Keratinocyte (primary cell): Measurements from ENCODE around the gene SMG1. TPM values are rescaled to one million over a fixed set of nuclear protein-coding genes. Genes with fewer than 3 reads are reported as not detected.

Source experiments
- DNase-seq: peaks from one replicate; pipeline ENCODE4 v3.0.0-alpha.2; 2011; ENCODE audit warnings: low read depth, missing footprints, low spot score
- FAIRE-seq: peaks from 2 replicates; lab custom pipeline; 2011; peaks lifted over from hg19 to GRCh38; lab: Jason Lieb, UNC
- H2AFZ ChIP-seq: 2 replicates; pipeline ENCODE4 v1.6.0; 2012; ENCODE audit warnings: low read length, control low read depth, inconsistent platforms; ENCODE audit not compliant: control insufficient read depth
- H3K27ac ChIP-seq: 2 replicates; pipeline ENCODE4 v1.5.1; 2011; ENCODE audit warnings: low read length; ENCODE audit not compliant: control insufficient read depth, insufficient read depth
- H3K27me3 ChIP-seq: 3 replicates; pipeline ENCODE4 v1.6.0; 2011; ENCODE audit warnings: low read length; ENCODE audit not compliant: control insufficient read depth, insufficient read depth; ENCODE audit errors: extremely low read depth
- H3K36me3 ChIP-seq, 2 experiments: 2 replicates in 1 of 2; 3 replicates in 1 of 2; pipeline ENCODE4 v1.5.1; 2011; ENCODE audit warnings: low read length in 2 of 2, mild to moderate bottlenecking in 1 of 2; ENCODE audit not compliant: control insufficient read depth in 2 of 2, insufficient read depth in 2 of 2; ENCODE audit errors: extremely low read depth in 1 of 2
- H3K4me1 ChIP-seq: 3 replicates; pipeline ENCODE4 v1.5.1; 2011; ENCODE audit warnings: low read length; ENCODE audit not compliant: control insufficient read depth, insufficient read depth; ENCODE audit errors: extremely low read depth
- H3K4me2 ChIP-seq: 3 replicates; pipeline ENCODE4 v1.6.0; 2011; ENCODE audit warnings: low read depth, low read length; ENCODE audit not compliant: control insufficient read depth, insufficient read depth; ENCODE audit errors: extremely low read depth
- H3K4me3 ChIP-seq, 3 experiments: fragments of 200-600 bp in 1 of 3; sonication (generic) in 1 of 3; 2 replicates in 2 of 3; 3 replicates in 1 of 3; pipeline ENCODE4 v1.5.1; 2011 to 2016; ENCODE audit warnings: low read length in 3 of 3, mild to moderate bottlenecking in 3 of 3, control low read depth in 2 of 3, inconsistent platforms in 1 of 3, low read depth in 1 of 3, mixed read lengths in 1 of 3, mixed run types in 1 of 3, moderate library complexity in 1 of 3; ENCODE audit not compliant: control insufficient read depth in 2 of 3, insufficient read depth in 2 of 3; ENCODE audit errors: extremely low read depth in 1 of 3
- H3K79me2 ChIP-seq: 2 replicates; pipeline ENCODE4 v1.6.0; 2012; ENCODE audit warnings: low read length; ENCODE audit not compliant: control insufficient read depth, insufficient read depth
- H3K9ac ChIP-seq: 3 replicates; pipeline ENCODE4 v1.6.0; 2011; ENCODE audit warnings: low read length; ENCODE audit not compliant: control insufficient read depth, insufficient read depth; ENCODE audit errors: extremely low read depth
- H3K9me1 ChIP-seq: 3 replicates; pipeline ENCODE4 v1.6.0; 2011; ENCODE audit warnings: low read length; ENCODE audit not compliant: control insufficient read depth, insufficient read depth; ENCODE audit errors: extremely low read depth
- H3K9me3 ChIP-seq: 2 replicates; pipeline ENCODE4 v1.5.1; 2012; ENCODE audit warnings: low read depth, low read length; ENCODE audit not compliant: control insufficient read depth
- H4K20me1 ChIP-seq: 3 replicates; pipeline ENCODE4 v1.6.0; 2011; ENCODE audit warnings: low read length; ENCODE audit not compliant: control insufficient read depth, insufficient read depth; ENCODE audit errors: extremely low read depth
- EZH2 ChIP-seq: IDR thresholded peaks from one replicate; pipeline ENCODE4 v1.6.1; 2012; ENCODE audit warnings: inconsistent platforms, mild to moderate bottlenecking, low read length, moderate library complexity
- dilution Hi-C: fragments of 300-500 bp; cut with MboI; formaldehyde crosslinking; loops from one replicate; pipeline ENCODE4 v1.7.0; 2020; ENCODE audit warnings: low sequenced_read_pairs; ENCODE audit not compliant: extremely low pct_ligation_motif_present
- polyA plus RNA-seq, 5 experiments: library from polyadenylated mRNA; depleted of rRNA in 3 of 5; stranded (reverse) in 3 of 5; stranded (forward) in 1 of 5; unstranded in 1 of 5; fragments of >200 nt; gene quantifications; 1 replicate in 1 of 5; 2 replicates in 3 of 5; 3 replicates in 1 of 5; pipeline versions ENCODE4 v1.2.1 to v1.2.3, GENCODE V29; 2011 to 2012; ENCODE audit warnings: missing spikeins in 2 of 5, low read depth in 1 of 5, low replicate concordance in 1 of 5
- TF ChIP-seq, protein P1 (sequence below), 3 experiments: IDR thresholded peaks in 1 of 3; conservative IDR thresholded peaks in 1 of 3; optimal IDR thresholded peaks in 1 of 3; 2 replicates in 2 of 3; 3 replicates in 1 of 3; pipeline versions ENCODE3 to v1.5.1; 2011; ENCODE audit warnings: low read length in 3 of 3, mild to moderate bottlenecking in 3 of 3, moderate library complexity in 2 of 3, control low read depth in 1 of 3, inconsistent platforms in 1 of 3; ENCODE audit not compliant: insufficient read depth in 2 of 3; ENCODE audit errors: extremely low read depth in 1 of 3

SMG1 gene
- polyA plus RNA-seq, 1 donor (not counting 4 experiments of a cell fraction or from before 2014, with no cell fraction given), result 34.2 TPM

GRCh38 chr16:18855196-18855595 lies 71.0 kb downstream of the SMG1 start:
- DNase-seq (no peak), FAIRE-seq (no peak)
- H3K27me3 ChIP-seq, result no peaks in the 10 kb centered on the region
- dilution Hi-C loops, result no loop called here
- H3K4me3 ChIP-seq, result no peak overlapping the region
- TF ChIP-seq EZH2, result no peak
- TF ChIP-seq, protein P1, sequence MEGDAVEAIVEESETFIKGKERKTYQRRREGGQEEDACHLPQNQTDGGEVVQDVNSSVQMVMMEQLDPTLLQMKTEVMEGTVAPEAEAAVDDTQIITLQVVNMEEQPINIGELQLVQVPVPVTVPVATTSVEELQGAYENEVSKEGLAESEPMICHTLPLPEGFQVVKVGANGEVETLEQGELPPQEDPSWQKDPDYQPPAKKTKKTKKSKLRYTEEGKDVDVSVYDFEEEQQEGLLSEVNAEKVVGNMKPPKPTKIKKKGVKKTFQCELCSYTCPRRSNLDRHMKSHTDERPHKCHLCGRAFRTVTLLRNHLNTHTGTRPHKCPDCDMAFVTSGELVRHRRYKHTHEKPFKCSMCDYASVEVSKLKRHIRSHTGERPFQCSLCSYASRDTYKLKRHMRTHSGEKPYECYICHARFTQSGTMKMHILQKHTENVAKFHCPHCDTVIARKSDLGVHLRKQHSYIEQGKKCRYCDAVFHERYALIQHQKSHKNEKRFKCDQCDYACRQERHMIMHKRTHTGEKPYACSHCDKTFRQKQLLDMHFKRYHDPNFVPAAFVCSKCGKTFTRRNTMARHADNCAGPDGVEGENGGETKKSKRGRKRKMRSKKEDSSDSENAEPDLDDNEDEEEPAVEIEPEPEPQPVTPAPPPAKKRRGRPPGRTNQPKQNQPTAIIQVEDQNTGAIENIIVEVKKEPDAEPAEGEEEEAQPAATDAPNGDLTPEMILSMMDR (optimal IDR thresholded peaks at IDR 0.05 in 1 of 3, IDR thresholded peaks at IDR 0.05 in 1 of 3, conservative IDR thresholded peaks at IDR 0.05 in 1 of 3; ENCODE audit: extremely low read depth in 1 of 3, insufficient read depth in 2 of 3, low read length in 3 of 3), result no peak
- H3K4me2 ChIP-seq, result no peak overlapping the region
- no peaks in the 10 kb centered on the region for H3K9me3 ChIP-seq
- peaks cover 4 to 10% of the 10 kb centered on the region in 2 experiments for H3K36me3 ChIP-seq
- no peak overlapping the region for H2AFZ ChIP-seq
- H3K9ac ChIP-seq, result no peak overlapping the region
- H3K27ac ChIP-seq, result no peak overlapping the region
- H4K20me1 ChIP-seq, result peaks cover 2% of the 10 kb centered on the region
- H3K79me2 ChIP-seq, result no peaks in the 10 kb centered on the region
- no peaks in the 10 kb centered on the region for H3K4me1 ChIP-seq
- peaks cover 3% of the 10 kb centered on the region for H3K9me1 ChIP-seq

- DNase-seq, result no peak
- H3K36me3 ChIP-seq, result peaks cover 9 to 10% of the 10 kb centered on the region in 2 experiments
These were observed 72.5 kb downstream of the SMG1 start for GRCh38 chr16:18853694-18854093.

More at GRCh38 chr16:18853694-18854093, 72.5 kb downstream of the SMG1 start:
- TF ChIP-seq EZH2, result no peak
- TF ChIP-seq, protein P1 (optimal IDR thresholded peaks at IDR 0.05 in 1 of 3, IDR thresholded peaks at IDR 0.05 in 1 of 3, conservative IDR thresholded peaks at IDR 0.05 in 1 of 3; ENCODE audit: extremely low read depth in 1 of 3, insufficient read depth in 2 of 3, low read length in 3 of 3), result no peak
- dilution Hi-C loops, result no loop called here
- Histone ChIP-seq H3K79me2 (no peaks in the 10 kb centered on the region), H3K27ac (no peak overlapping the region), H3K4me3 (no peak overlapping the region), H4K20me1 (peaks cover 2% of the 10 kb centered on the region), H3K9me3 (no peaks in the 10 kb centered on the region), H3K4me2 (no peak overlapping the region), H2AFZ (no peak overlapping the region), H3K9me1 (peaks cover 3% of the 10 kb centered on the region), H3K9ac (no peak overlapping the region), H3K4me1 (no peaks in the 10 kb centered on the region), H3K27me3 (no peaks in the 10 kb centered on the region)
- FAIRE-seq, result no peak
